Endothelial cell of umbilical vein (primary cell): ENCODE data around the gene RTL10. TPM values are rescaled to one million over a fixed set of nuclear protein-coding genes. Genes with fewer than 3 reads are reported as not detected.
A peak's percentile ranks its signal among the peaks of the same experiment; 100 is the strongest.

ENCODE experiments used
- Bru-seq: library from RNA; stranded (reverse); fragments of 400-500 nt; gene quantifications from one replicate; lab custom pipeline; 2021; lab: Mats Ljungman, UMichigan
- BruChase-seq, 2 experiments: library from RNA; stranded (reverse); fragments of 400-500 nt; gene quantifications; one replicate each; lab custom pipeline; 2021; lab: Mats Ljungman, UMichigan
- BruUV-seq: library from RNA; stranded (reverse); fragments of 400-500 nt; replicated peaks from 2 replicates; lab custom pipeline; 2021; lab: Mats Ljungman, UMichigan
- CTCF ChIA-PET: fragments of 300-600, 350-600 bp; sonication (Branson Sonifier 250); formaldehyde crosslinking; loops from one replicate; lab custom pipeline; 2021; ENCODE audit warnings: antibody characterized with exemption, inconsistent platforms; lab: Charles Lee
- POLR2A ChIA-PET: fragments of 300-600, 350-600 bp; sonication (Branson Sonifier 250); formaldehyde crosslinking; loops from one replicate; lab custom pipeline; 2021; ENCODE audit warnings: antibody characterized with exemption, inconsistent platforms; lab: Charles Lee
- DNase-seq: peaks from one replicate; pipeline ENCODE4 v3.0.0-alpha.2; 2011; ENCODE audit warnings: low read depth, low spot score
- FAIRE-seq: peaks from 2 replicates; lab custom pipeline; 2011; peaks lifted over from hg19 to GRCh38; lab: Jason Lieb, UNC
- H2AFZ ChIP-seq: 2 replicates; pipeline ENCODE4 v1.6.0; 2012; ENCODE audit warnings: low read depth, low read length, control low read depth, inconsistent platforms
- H3K27ac ChIP-seq: 2 replicates; pipeline ENCODE4 v1.5.1; 2011; ENCODE audit warnings: low read depth, mild to moderate bottlenecking, control low read depth, low read length, moderate library complexity; ENCODE audit not compliant: insufficient read depth
- H3K27me3 ChIP-seq, 2 experiments: 2 replicates each; pipeline versions ENCODE4 v1.6.0 to v1.6.1; 2011; ENCODE audit warnings: low read length in 2 of 2, mixed read lengths in 1 of 2; ENCODE audit not compliant: control insufficient read depth in 2 of 2, insufficient read depth in 2 of 2
- H3K36me3 ChIP-seq, 2 experiments: 2 replicates in 1 of 2; 3 replicates in 1 of 2; pipeline ENCODE4 v1.5.1; 2011; ENCODE audit warnings: low read length in 2 of 2, mild to moderate bottlenecking in 1 of 2, moderate library complexity in 1 of 2; ENCODE audit not compliant: control insufficient read depth in 2 of 2, insufficient read depth in 2 of 2; ENCODE audit errors: extremely low read depth in 1 of 2
- H3K4me1 ChIP-seq: 3 replicates; pipeline ENCODE4 v1.5.1; 2011; ENCODE audit warnings: mild to moderate bottlenecking, low read length; ENCODE audit not compliant: control insufficient read depth, insufficient read depth; ENCODE audit errors: extremely low read depth
- H3K4me2 ChIP-seq: 2 replicates; pipeline ENCODE4 v1.6.1; 2011; ENCODE audit warnings: low read length, control low read depth, mixed read lengths; ENCODE audit not compliant: insufficient read depth
- H3K4me3 ChIP-seq, 3 experiments: fragments of 200-600 bp in 1 of 3; sonication (generic), shearing (Covaris generic) in 1 of 3; replicated peaks in 1 of 3; 2 replicates each; pipeline ENCODE4 v1.5.1; 2011 to 2016; ENCODE audit warnings: control low read depth in 3 of 3, low read length in 3 of 3, mild to moderate bottlenecking in 2 of 3, inconsistent platforms in 1 of 3, low read depth in 1 of 3, moderate library complexity in 1 of 3; ENCODE audit not compliant: insufficient read depth in 1 of 3
- H3K79me2 ChIP-seq: 2 replicates; pipeline ENCODE4 v1.6.0; 2012; ENCODE audit warnings: low read length, inconsistent platforms; ENCODE audit not compliant: control insufficient read depth, insufficient read depth
- H3K9ac ChIP-seq: replicated peaks from 2 replicates; pipeline ENCODE3; 2011; ENCODE audit warnings: low read length, control low read depth; ENCODE audit not compliant: insufficient read depth; ENCODE audit errors: extremely low read depth
- H3K9me1 ChIP-seq: replicated peaks from 3 replicates; pipeline ENCODE4 v1.6.0; 2011; ENCODE audit warnings: mild to moderate bottlenecking, low read length; ENCODE audit not compliant: control insufficient read depth, insufficient read depth; ENCODE audit errors: extremely low read depth
- H3K9me3 ChIP-seq: replicated peaks from 2 replicates; pipeline ENCODE4 v1.5.1; 2012; ENCODE audit warnings: low read length, inconsistent platforms; ENCODE audit not compliant: control insufficient read depth, insufficient read depth
- H4K20me1 ChIP-seq: replicated peaks from 2 replicates; pipeline ENCODE3; 2011; ENCODE audit warnings: mild to moderate bottlenecking, low read length; ENCODE audit not compliant: control insufficient read depth, insufficient read depth; ENCODE audit errors: extremely low read depth
- EZH2 ChIP-seq: IDR thresholded peaks from 2 replicates; pipeline ENCODE4 v1.6.1; 2012; ENCODE audit warnings: borderline replicate concordance, low read depth, mild to moderate bottlenecking, moderate library complexity, low read length, inconsistent platforms; ENCODE audit not compliant: severe bottlenecking
- FOS ChIP-seq: IDR thresholded peaks from 2 replicates; pipeline ENCODE4 v1.6.1; 2011; ENCODE audit warnings: mild to moderate bottlenecking, low read length, moderate library complexity, borderline replicate concordance; ENCODE audit not compliant: insufficient read depth
- GATA2 ChIP-seq: IDR thresholded peaks from 2 replicates; pipeline ENCODE4 v1.7.0; 2011; ENCODE audit warnings: low read depth, mild to moderate bottlenecking, moderate library complexity, mixed read lengths, low read length; ENCODE audit not compliant: insufficient read length, insufficient read depth
- JUN ChIP-seq: IDR thresholded peaks from 2 replicates; pipeline ENCODE4 v1.6.1; 2011; ENCODE audit warnings: borderline replicate concordance, low read depth; ENCODE audit not compliant: insufficient read length, insufficient read depth
- MAX ChIP-seq: IDR thresholded peaks from 2 replicates; pipeline ENCODE4 v1.6.1; 2011; ENCODE audit not compliant: insufficient read depth, insufficient read length
- MYC ChIP-seq: IDR thresholded peaks from one replicate; pipeline ENCODE4 v1.6.1; 2011; ENCODE audit warnings: mild to moderate bottlenecking, low read depth, low read length
- POLR2A ChIP-seq: IDR thresholded peaks from 2 replicates; pipeline ENCODE4 v1.6.1; 2012; ENCODE audit warnings: low read depth, mild to moderate bottlenecking, control low read depth, low read length
- POLR2AphosphoS5 ChIP-seq: IDR thresholded peaks from 2 replicates; pipeline ENCODE4 v1.6.1; 2012; ENCODE audit warnings: low read depth, mild to moderate bottlenecking, control low read depth, low read length, moderate library complexity; ENCODE audit not compliant: insufficient read depth
- dilution Hi-C: fragments of 300-500 bp; cut with MboI; formaldehyde crosslinking; loops from one replicate; pipeline ENCODE4 v1.15.0; 2019; ENCODE audit warnings: low sequenced_read_pairs; ENCODE audit not compliant: extremely low pct_ligation_motif_present
- intact Hi-C: fragments of 100-400 bp; cut with micrococcal nuclease; formaldehyde crosslinking; loops from one replicate; pipeline ENCODE4 v1.10.0; 2022
- long read RNA-seq: library from polyadenylated mRNA; stranded (forward); transcript quantifications from one replicate; pipeline ENCODE4 v2.0.0, GENCODE V29; 2021
- polyA minus RNA-seq, 3 experiments: library from RNA; depleted of rRNA, polyadenylated mRNA; stranded (reverse); fragments of >200 nt; gene quantifications; 1 replicate in 1 of 3; 2 replicates in 2 of 3; pipeline ENCODE4 v1.2.3, GENCODE V29; 2011
- polyA plus RNA-seq, 4 experiments: library from polyadenylated mRNA; depleted of rRNA in 3 of 4; stranded (reverse) in 3 of 4; unstranded in 1 of 4; fragments of >200 nt; gene quantifications; 2 replicates each; pipeline versions ENCODE4 v1.2.1 to v1.2.3, GENCODE V29; 2011 to 2012; ENCODE audit warnings: missing spikeins in 1 of 4
- total RNA-seq: library from RNA; stranded (reverse); gene quantifications from 2 replicates; pipeline ENCODE4 v1.2.3, GENCODE V29; 2021
- TF ChIP-seq, protein P1 (sequence below), 2 donors: IDR thresholded peaks; 1 replicate in 1 of 2; 2 replicates in 1 of 2; pipeline ENCODE4 v1.5.1; 2011; ENCODE audit warnings: low read length in 2 of 2, mild to moderate bottlenecking in 2 of 2, moderate library complexity in 2 of 2, control low read depth in 1 of 2, inconsistent platforms in 1 of 2, low read depth in 1 of 2; ENCODE audit not compliant: insufficient read depth in 1 of 2; ENCODE audit errors: extremely low read depth in 1 of 2

Gene RTL10, protein sequence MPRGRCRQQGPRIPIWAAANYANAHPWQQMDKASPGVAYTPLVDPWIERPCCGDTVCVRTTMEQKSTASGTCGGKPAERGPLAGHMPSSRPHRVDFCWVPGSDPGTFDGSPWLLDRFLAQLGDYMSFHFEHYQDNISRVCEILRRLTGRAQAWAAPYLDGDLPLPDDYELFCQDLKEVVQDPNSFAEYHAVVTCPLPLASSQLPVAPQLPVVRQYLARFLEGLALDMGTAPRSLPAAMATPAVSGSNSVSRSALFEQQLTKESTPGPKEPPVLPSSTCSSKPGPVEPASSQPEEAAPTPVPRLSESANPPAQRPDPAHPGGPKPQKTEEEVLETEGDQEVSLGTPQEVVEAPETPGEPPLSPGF
- total RNA-seq (31.9 and 32.1 TPM in 2 replicates), polyA plus RNA-seq (40.8 and 54.5 TPM in 2 replicates), polyA minus RNA-seq (84.1 and 88.0 TPM in 2 replicates), Bru-seq, nascent RNA (percentile 85 among the genes with signal in this experiment), BruChase-seq, experiment 1, labeled RNA remaining after a 6-hour chase (percentile 96 among the genes with signal in this experiment), BruChase-seq, experiment 2, labeled RNA remaining after a 2-hour chase (percentile 98 among the genes with signal in this experiment)
- polyA plus RNA-seq (2011; cell fraction: cytosol; rRNA removed): 21.6 and 22.9 TPM in 2 replicates
- polyA plus RNA-seq (2011; cell fraction: nucleus; rRNA removed): 43.8 and 53.4 TPM in 2 replicates
- polyA plus RNA-seq (2012): 8.0 and 9.8 TPM in 2 replicates
- polyA minus RNA-seq (2011; cell fraction: cytosol; rRNA and poly(A)+ RNA removed): 9.0 TPM
- 20.7 and 26.1 TPM in 2 replicates for polyA minus RNA-seq (2011; cell fraction: nucleus; rRNA and poly(A)+ RNA removed)
- long read RNA-seq, full-length matches to known transcripts: 35 of 46 reads
- long read RNA-seq, partial matches to known transcripts: 0 of 46 reads
- long read RNA-seq, other reads (novel, unspliced or antisense): 11 of 46 reads

DNA sequence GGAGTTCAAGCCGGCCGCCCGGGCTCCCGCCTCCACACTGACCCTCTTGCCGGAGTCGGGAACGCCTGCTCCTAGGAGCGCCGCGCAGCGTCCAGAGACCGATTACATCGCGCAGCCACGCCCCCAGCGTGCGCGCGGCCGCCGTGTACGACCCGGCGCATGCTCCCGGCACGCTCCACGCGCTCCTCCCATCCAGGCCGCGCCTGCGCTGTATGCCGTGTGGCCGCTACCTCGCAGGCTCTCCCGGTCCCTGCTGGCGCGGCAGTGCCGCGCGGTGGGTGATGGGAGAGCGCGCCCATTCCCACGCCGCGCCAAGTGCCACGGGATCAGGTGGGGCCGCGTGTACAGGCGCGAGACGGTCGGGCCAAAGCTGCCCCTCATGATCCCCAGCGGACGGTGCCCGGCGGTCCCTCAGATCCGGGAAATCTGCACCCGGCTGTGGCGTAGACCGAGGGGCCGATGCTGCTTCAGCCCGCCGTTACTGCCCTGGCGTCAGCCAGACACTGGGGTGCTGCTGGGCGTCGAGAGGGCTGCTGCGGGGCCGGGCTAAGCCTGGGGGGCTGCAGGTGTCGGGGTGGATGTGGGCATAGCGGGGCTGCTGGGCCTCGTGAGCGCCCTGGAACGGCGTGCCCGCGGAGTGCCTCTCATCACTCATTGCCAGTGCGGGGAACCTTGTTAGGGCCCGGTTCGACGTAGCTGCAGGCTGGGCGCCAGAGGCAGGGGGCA lies at the start of gene RTL10, which contains the start of gene GNB1L:
Gene RTL10, minus strand, starts transcription at position 97 of the 726 bp plus-strand sequence. CDS start 2,613 bp downstream, outside the sequence.
Gene GNB1L, minus strand, starts transcription at position 97 of the 726 bp plus-strand sequence. CDS start 33,519 bp downstream, outside the sequence.
- H4K20me1 ChIP-seq: no peaks in the 10 kb centered on the region
- H2AFZ ChIP-seq: peak within 1 kb of the TSS; percentile 58
- H3K27me3 ChIP-seq: no peaks in the 10 kb centered on the region
- peaks cover 32% of the 10 kb centered on the region for H3K4me1 ChIP-seq
- H3K4me2 ChIP-seq: peak within 1 kb of the TSS; percentile 89
- peaks cover 15 to 24% of the 10 kb centered on the region in 2 experiments for H3K36me3 ChIP-seq
- ChIA-PET POLR2A (interaction anchor here (0.9 to 1.3 kb wide), 4 partner anchors 10 to 20 kb away, joined by 3 read pairs; no protein-coding TSS in a partner anchor), CTCF (interaction anchor here (0.7 to 2.3 kb wide), 18 partner anchors 10 to 131 kb away, joined by 3 to 13 read pairs (median 4); partner anchors contain the start of gene GP1BB)
- intact Hi-C loops: loop anchor here (1.0 to 5.0 kb wide), 6 partner anchors 11 to 124 kb away; no protein-coding TSS in a partner anchor
- DNase-seq: peak; percentile 98
- H3K4me3 ChIP-seq: peak within 1 kb of the TSS; percentile 78 to 97 (median 88)
- H3K9me3 ChIP-seq: no peaks in the 10 kb centered on the region
- H3K9me1 ChIP-seq: no peaks in the 10 kb centered on the region
- no TSS peak for BruUV-seq
- dilution Hi-C loops: no loop called here
- H3K27ac ChIP-seq: peak within 1 kb of the TSS; percentile 65
- peak; percentile 93 for FAIRE-seq
- H3K9ac ChIP-seq: peak within 1 kb of the TSS; percentile 77
- TF ChIP-seq POLR2AphosphoS5: peak; percentile 96
- TF ChIP-seq, protein P1, sequence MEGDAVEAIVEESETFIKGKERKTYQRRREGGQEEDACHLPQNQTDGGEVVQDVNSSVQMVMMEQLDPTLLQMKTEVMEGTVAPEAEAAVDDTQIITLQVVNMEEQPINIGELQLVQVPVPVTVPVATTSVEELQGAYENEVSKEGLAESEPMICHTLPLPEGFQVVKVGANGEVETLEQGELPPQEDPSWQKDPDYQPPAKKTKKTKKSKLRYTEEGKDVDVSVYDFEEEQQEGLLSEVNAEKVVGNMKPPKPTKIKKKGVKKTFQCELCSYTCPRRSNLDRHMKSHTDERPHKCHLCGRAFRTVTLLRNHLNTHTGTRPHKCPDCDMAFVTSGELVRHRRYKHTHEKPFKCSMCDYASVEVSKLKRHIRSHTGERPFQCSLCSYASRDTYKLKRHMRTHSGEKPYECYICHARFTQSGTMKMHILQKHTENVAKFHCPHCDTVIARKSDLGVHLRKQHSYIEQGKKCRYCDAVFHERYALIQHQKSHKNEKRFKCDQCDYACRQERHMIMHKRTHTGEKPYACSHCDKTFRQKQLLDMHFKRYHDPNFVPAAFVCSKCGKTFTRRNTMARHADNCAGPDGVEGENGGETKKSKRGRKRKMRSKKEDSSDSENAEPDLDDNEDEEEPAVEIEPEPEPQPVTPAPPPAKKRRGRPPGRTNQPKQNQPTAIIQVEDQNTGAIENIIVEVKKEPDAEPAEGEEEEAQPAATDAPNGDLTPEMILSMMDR (IDR thresholded peaks at IDR 0.05; ENCODE audit: extremely low read depth in 1 of 2, insufficient read depth in 1 of 2, low read depth in 1 of 2, low read length in 2 of 2): no peak
- TF ChIP-seq MYC: no peak
- TF ChIP-seq POLR2A: peak; percentile 98
- TF ChIP-seq MAX: peak; percentile 81
- TF ChIP-seq FOS: no peak
- no peak for TF ChIP-seq GATA2
- TF ChIP-seq JUN: no peak
- TF ChIP-seq EZH2: no peak
- peaks cover 50% of the 10 kb centered on the region for H3K79me2 ChIP-seq
